Suprapubic skin (tissue), 3 donors: ENCODE results near the gene RPEL1.

Experiments
- POLR2A ChIP-seq, 2 donors: fragments of 450-650 bp; IDR thresholded peaks; one replicate each; pipeline ENCODE4 v1.6.1; 2017; ENCODE audit warnings: antibody characterized with exemption in 2 of 2, mild to moderate bottlenecking in 2 of 2, moderate library complexity in 2 of 2
- TF ChIP-seq, protein P1 (sequence below), 2 donors: fragments of 200-600 bp in 1 of 2; fragments of 450-650 bp in 1 of 2; sonication (generic) in 1 of 2; IDR thresholded peaks; one replicate each; pipeline ENCODE4 v1.5.1; 2016 to 2019; ENCODE audit warnings: antibody characterized with exemption in 2 of 2, mild to moderate bottlenecking in 1 of 2, moderate library complexity in 1 of 2

DNA sequence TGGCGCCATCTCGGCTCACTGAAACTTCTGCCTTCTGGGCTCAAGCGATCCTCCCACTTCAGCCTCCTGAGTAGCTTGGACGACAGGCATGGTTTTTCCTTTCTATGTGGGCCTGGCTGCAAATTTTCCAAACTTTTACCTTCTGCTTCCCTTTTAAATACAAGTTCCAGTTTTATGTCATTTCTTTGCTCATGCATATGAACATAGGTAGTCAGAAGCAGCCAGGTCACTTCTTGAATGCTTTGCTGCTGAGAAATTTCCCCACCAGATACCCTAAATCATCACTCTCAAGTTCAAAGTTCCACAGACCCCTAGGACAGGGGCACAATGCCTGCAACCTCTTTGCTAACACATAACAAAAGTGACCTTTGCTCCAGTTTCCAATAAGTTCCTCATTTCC is 21.6 kb upstream of the RPEL1 start:
- TF ChIP-seq POLR2A (IDR thresholded peaks at IDR 0.05) = no peak
- TF ChIP-seq, protein P1, sequence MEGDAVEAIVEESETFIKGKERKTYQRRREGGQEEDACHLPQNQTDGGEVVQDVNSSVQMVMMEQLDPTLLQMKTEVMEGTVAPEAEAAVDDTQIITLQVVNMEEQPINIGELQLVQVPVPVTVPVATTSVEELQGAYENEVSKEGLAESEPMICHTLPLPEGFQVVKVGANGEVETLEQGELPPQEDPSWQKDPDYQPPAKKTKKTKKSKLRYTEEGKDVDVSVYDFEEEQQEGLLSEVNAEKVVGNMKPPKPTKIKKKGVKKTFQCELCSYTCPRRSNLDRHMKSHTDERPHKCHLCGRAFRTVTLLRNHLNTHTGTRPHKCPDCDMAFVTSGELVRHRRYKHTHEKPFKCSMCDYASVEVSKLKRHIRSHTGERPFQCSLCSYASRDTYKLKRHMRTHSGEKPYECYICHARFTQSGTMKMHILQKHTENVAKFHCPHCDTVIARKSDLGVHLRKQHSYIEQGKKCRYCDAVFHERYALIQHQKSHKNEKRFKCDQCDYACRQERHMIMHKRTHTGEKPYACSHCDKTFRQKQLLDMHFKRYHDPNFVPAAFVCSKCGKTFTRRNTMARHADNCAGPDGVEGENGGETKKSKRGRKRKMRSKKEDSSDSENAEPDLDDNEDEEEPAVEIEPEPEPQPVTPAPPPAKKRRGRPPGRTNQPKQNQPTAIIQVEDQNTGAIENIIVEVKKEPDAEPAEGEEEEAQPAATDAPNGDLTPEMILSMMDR (IDR thresholded peaks at IDR 0.05) = no peak
